Ascending aorta (tissue), 2 donors: ENCODE results near the gene AMDHD2. TPM values are rescaled to one million over a fixed set of nuclear protein-coding genes. Genes with fewer than 3 reads are reported as not detected.

Source experiments
- DNase-seq, 2 donors: peaks; one replicate each; pipeline ENCODE4 v3.0.0-alpha.2; 2019; ENCODE audit warnings: low spot score in 2 of 2
- H3K27ac ChIP-seq, 2 donors: fragments of 200-600 bp; sonication (generic); one replicate each; pipeline ENCODE4 v1.5.1; 2016 to 2017; ENCODE audit warnings: mild to moderate bottlenecking in 1 of 2
- H3K27me3 ChIP-seq: fragments of 200-600 bp; sonication (generic); one replicate; pipeline ENCODE4 v1.5.1; 2017
- H3K36me3 ChIP-seq, 2 donors: fragments of 200-600 bp; sonication (generic); one replicate each; pipeline ENCODE4 v1.5.1; 2016
- H3K4me1 ChIP-seq, 2 donors: fragments of 200-600 bp; sonication (generic); one replicate each; pipeline ENCODE4 v1.5.1; 2016 to 2017; ENCODE audit warnings: mild to moderate bottlenecking in 1 of 2
- H3K4me3 ChIP-seq, 2 donors: fragments of 200-600 bp; sonication (generic); one replicate each; pipeline ENCODE4 v1.5.1; 2016 to 2017; ENCODE audit warnings: mild to moderate bottlenecking in 1 of 2
- H3K9me3 ChIP-seq, 2 donors: fragments of 200-600 bp; sonication (generic); one replicate each; pipeline ENCODE4 v1.5.1; 2016
- CTCF ChIP-seq, 3 experiments: fragments of 200-600 bp in 2 of 3; fragments of 450-650 bp in 1 of 3; sonication (generic) in 2 of 3; IDR thresholded peaks; one replicate each; pipeline ENCODE4 v1.5.1; 2016 to 2019; ENCODE audit warnings: antibody characterized with exemption in 3 of 3, mild to moderate bottlenecking in 1 of 3, moderate library complexity in 1 of 3
- intact Hi-C: fragments of 100-400 bp; cut with DNase I; formaldehyde crosslinking; loops from one replicate; pipeline ENCODE4 v1.15.1; 2023
- total RNA-seq: library from RNA; depleted of rRNA; stranded (reverse); fragments of >200 nt; gene quantifications from one replicate; pipeline ENCODE4 v1.1.0, GENCODE V29; 2016

The AMDHD2 gene
- total RNA-seq, 1 donor from 2014 or later: 16.1 TPM

DNA sequence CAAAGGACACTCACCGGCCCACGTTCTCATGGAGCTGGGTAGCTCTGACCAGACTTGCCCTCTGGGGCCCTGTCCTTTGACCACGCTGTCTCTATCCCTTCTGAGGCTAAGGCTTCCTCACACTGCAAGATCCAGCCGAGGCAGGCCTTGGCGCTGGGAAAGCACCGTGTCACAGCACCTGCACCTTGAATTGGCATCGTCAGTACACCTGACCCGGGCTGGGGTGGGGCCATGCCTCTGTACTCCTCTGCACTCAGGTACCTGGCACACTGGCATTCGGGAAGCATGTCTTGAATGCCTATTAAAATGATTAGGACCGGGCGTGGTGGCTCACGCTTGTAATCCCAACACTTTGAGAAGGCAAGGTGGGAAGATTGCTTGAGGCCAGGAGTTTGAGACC is 39.2 kb upstream of the AMDHD2 start:
- Histone ChIP-seq H3K4me1 (peaks cover 10 to 18% of the 10 kb centered on the region in 2 donors), H3K9me3 (no peaks in the 10 kb centered on the region), H3K4me3 (no peak overlapping the region), H3K27ac (no peak overlapping the region), H3K27me3 (no peaks in the 10 kb centered on the region), H3K36me3 (no peaks in the 10 kb centered on the region)
- TF ChIP-seq CTCF (IDR thresholded peaks at IDR 0.05): no peak
- DNase-seq: no peak
- intact Hi-C loops: no loop called here

DNA sequence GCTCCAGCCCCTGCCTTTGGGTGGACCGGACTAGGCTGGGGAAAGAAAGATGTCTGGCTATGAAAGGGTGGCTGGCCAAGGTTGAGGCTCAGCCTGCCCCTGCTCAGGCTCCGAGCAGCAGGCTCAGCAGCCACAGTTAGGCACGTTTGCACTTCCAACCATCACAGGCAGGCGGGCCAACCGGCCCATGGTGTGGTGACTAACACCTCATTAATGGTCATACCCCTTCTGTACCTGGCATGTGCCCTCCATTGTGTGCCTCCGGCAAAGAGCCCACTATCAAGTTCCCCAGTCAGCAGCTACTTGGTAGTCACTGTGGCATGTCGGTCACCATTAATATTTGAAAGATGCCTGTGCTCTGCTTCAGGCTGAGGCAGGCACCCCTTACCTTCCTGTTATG is 38.5 kb upstream of the AMDHD2 start:
- no peak for DNase-seq
- no peaks in the 10 kb centered on the region for H3K36me3 ChIP-seq
- H3K9me3 ChIP-seq: no peaks in the 10 kb centered on the region
- intact Hi-C loops: no loop called here
- H3K4me1 ChIP-seq: peaks cover 8 to 17% of the 10 kb centered on the region in 2 donors
- H3K27ac ChIP-seq: no peak overlapping the region
- H3K27me3 ChIP-seq: no peaks in the 10 kb centered on the region
- H3K4me3 ChIP-seq: no peak overlapping the region
- TF ChIP-seq CTCF (IDR thresholded peaks at IDR 0.05): no peak

DNA sequence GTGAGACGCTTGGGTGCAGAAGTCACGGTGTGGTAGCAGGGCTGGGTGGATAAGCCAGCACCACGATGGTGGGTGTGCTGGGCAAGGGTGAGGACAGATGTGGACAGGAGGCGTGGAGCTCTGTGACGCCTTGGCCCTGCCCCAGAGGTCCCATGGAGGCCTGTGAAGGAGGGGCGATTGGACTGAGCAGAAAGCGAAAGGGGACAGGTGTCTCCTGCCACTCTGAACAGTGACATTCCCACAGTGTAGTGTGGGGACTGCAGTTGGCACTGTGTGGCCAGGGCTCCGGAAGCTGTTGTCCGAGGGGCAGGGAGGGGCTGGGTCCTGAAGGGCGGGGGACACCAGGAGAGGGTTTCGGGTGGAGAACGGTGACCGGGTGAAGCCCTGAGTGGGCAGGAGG is 37.9 kb upstream of the AMDHD2 start:
- Histone ChIP-seq H3K27ac (peak overlapping the region; percentile 49 to 57), H3K4me3 (peak overlapping the region in 1 of 2 donors; percentile 39), H3K9me3 (no peaks in the 10 kb centered on the region), H3K27me3 (no peaks in the 10 kb centered on the region), H3K4me1 (peaks cover 8 to 17% of the 10 kb centered on the region in 2 donors), H3K36me3 (no peaks in the 10 kb centered on the region)
- no peak for DNase-seq
- no peak for TF ChIP-seq CTCF (IDR thresholded peaks at IDR 0.05)
- intact Hi-C loops: no loop called here

DNA sequence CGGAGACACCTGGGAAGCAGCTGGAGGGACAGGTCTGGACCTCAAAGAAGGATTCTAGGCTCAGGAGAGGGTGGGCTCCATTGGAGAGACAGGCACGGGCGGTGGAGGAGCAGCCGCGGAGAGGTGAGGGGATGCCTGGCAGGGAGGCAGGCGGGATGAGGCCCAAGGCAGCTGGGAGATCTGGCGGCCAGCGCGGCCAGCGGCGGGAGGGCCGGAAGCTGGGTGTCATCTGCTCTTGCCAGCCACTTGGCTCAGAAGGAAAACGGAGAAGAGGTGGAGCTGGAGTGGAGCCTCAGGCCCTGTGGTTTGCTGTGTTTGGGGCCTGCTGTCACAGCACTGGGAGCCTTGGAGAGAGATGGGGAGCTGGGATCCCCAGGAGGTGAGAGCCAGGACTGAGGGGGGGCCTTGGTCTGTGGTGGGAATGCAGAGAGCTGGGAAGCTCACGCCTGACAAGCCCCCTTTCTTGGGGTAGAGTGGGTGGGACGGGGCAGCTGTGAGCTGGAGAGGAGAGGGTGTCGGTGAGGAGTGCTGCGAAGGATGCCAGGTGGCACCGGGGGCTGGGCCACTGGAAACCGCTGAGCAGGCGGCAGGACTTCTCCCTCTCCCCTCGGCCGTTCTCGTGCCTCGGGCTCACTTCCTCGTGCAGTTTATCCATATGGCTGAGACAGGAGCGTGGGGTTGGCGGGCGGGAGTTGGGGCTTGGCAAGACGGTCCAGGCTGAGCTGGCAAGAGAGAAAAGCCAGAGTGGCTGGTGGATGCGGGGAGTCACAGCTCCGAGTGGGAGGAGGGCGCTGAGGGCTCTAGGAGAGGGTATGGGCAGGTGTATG is 37.2 kb upstream of the AMDHD2 start:
- H3K27me3 ChIP-seq: no peaks in the 10 kb centered on the region
- H3K4me3 ChIP-seq: peak overlapping the region in 1 of 2 donors; percentile 39
- intact Hi-C loops: no loop called here
- no peaks in the 10 kb centered on the region for H3K36me3 ChIP-seq
- no peaks in the 10 kb centered on the region for H3K9me3 ChIP-seq
- H3K4me1 ChIP-seq: peaks cover 8 to 17% of the 10 kb centered on the region in 2 donors
- no peak for DNase-seq
- peak overlapping the region; percentile 49 to 57 for H3K27ac ChIP-seq
- no peak for TF ChIP-seq CTCF (IDR thresholded peaks at IDR 0.05)

GRCh38 chr16:2483939-2484897 is 36.0 kb upstream of the AMDHD2 start:
- intact Hi-C loops: no loop called here
- H3K27ac ChIP-seq: no peak overlapping the region
- no peak for TF ChIP-seq CTCF (IDR thresholded peaks at IDR 0.05)

More at GRCh38 chr16:2483939-2484897, 36.0 kb upstream of the AMDHD2 start:
- Histone ChIP-seq H3K9me3 (no peaks in the 10 kb centered on the region), H3K4me3 (no peak overlapping the region), H3K4me1 (peaks cover 8 to 17% of the 10 kb centered on the region in 2 donors), H3K36me3 (no peaks in the 10 kb centered on the region), H3K27me3 (no peaks in the 10 kb centered on the region)
- no peak for DNase-seq
